Lower leg skin (tissue), 3 donors: ENCODE results near the gene CHKA.

ENCODE experiments used
- POLR2A ChIP-seq, 2 donors: fragments of 450-650 bp; IDR thresholded peaks; one replicate each; pipeline ENCODE4 v1.6.1; 2016 to 2017; ENCODE audit warnings: antibody characterized with exemption in 2 of 2, mild to moderate bottlenecking in 1 of 2, moderate library complexity in 1 of 2
- TF ChIP-seq, protein P1 (sequence below), 3 donors: fragments of 450-650 bp; IDR thresholded peaks; one replicate each; pipeline ENCODE4 v1.5.1; 2016; ENCODE audit warnings: antibody characterized with exemption in 3 of 3, mild to moderate bottlenecking in 3 of 3, moderate library complexity in 2 of 3

DNA sequence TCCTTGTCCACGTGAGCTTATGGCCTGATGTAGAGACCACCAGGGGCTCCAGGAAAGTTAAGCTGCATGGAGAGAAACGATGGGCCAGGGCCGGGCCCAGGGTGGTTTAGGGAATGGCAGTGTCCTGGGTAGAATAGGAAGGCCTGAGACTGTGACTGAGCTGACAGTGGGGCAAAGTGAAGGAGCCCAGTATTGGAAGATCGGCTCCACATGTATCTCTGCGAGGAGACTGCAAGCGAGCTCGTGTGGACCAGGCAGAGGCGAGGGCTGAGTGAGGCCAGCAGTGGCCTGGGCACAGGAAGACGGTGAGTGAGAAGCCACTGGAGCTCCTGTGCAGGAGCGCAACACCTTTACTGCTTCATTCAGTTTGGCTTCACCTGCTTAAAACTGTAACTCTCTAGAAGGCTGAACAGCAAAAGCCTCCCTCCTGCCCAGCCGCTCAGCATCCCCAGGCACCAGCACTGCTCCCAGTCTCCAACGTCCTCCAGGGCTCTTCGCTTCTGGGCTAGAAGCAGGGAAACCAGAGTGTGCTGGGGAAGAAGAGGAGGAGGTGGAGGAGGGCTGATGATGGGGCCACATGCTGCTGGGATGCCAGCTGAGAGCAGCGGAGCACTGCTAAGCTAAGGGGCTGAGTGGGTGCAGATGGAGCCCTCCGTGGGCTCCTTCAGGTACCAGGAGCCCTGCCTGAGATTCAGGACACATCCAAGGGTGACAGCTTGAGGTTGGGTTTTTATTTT, 68.9 kb downstream of the CHKA start:
- TF ChIP-seq, protein P1, sequence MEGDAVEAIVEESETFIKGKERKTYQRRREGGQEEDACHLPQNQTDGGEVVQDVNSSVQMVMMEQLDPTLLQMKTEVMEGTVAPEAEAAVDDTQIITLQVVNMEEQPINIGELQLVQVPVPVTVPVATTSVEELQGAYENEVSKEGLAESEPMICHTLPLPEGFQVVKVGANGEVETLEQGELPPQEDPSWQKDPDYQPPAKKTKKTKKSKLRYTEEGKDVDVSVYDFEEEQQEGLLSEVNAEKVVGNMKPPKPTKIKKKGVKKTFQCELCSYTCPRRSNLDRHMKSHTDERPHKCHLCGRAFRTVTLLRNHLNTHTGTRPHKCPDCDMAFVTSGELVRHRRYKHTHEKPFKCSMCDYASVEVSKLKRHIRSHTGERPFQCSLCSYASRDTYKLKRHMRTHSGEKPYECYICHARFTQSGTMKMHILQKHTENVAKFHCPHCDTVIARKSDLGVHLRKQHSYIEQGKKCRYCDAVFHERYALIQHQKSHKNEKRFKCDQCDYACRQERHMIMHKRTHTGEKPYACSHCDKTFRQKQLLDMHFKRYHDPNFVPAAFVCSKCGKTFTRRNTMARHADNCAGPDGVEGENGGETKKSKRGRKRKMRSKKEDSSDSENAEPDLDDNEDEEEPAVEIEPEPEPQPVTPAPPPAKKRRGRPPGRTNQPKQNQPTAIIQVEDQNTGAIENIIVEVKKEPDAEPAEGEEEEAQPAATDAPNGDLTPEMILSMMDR (IDR thresholded peaks at IDR 0.05) = no peak
- TF ChIP-seq POLR2A (IDR thresholded peaks at IDR 0.05) = no peak
